H1 (cell line): Measurements from ENCODE around the gene DDI1. TPM values are rescaled to one million over a fixed set of nuclear protein-coding genes. Genes with fewer than 3 reads are reported as not detected.

Source experiments
- CTCF ChIA-PET: fragments of 300-600 bp; sonication (Branson Sonifier 250); formaldehyde crosslinking; loops from one replicate; lab custom pipeline; 2021; ENCODE audit not compliant: partially characterized antibody; lab: Charles Lee
- POLR2A ChIA-PET: fragments of 300-600 bp; sonication (Branson Sonifier 250); formaldehyde crosslinking; loops from one replicate; lab custom pipeline; 2021; ENCODE audit warnings: inconsistent platforms; ENCODE audit not compliant: partially characterized antibody; lab: Charles Lee
- DNase-seq, 2 experiments: peaks; one replicate each; pipeline versions ENCODE4 v3.0.0 to v3.0.0-alpha.2; 2010 to 2022; ENCODE audit warnings: low spot score in 2 of 2, low read depth in 1 of 2, mixed read lengths in 1 of 2
- FAIRE-seq: peaks from 2 replicates; lab custom pipeline; 2011; peaks lifted over from hg19 to GRCh38; lab: Jason Lieb, UNC
- H2AFZ ChIP-seq: 2 replicates; pipeline ENCODE4 v1.8.1; 2012; ENCODE audit warnings: low read length, inconsistent platforms
- H2AK5ac ChIP-seq: 2 replicates; pipeline ENCODE4 v1.6.1; 2013; ENCODE audit warnings: low read depth, low read length
- H2BK120ac ChIP-seq: replicated peaks from 2 replicates; pipeline ENCODE3; 2013; ENCODE audit warnings: low read depth, low read length, inconsistent platforms
- H2BK12ac ChIP-seq: 2 replicates; pipeline ENCODE4 v1.6.1; 2013; ENCODE audit warnings: low read depth, low read length
- H2BK15ac ChIP-seq: 2 replicates; pipeline ENCODE4 v1.6.1; 2013; ENCODE audit warnings: low read length
- H2BK20ac ChIP-seq: 2 replicates; pipeline ENCODE4 v1.6.1; 2013; ENCODE audit warnings: low read length
- H2BK5ac ChIP-seq: 2 replicates; pipeline ENCODE4 v1.6.1; 2013; ENCODE audit warnings: low read depth, low read length
- H3K14ac ChIP-seq: 2 replicates; pipeline ENCODE4 v1.6.1; 2013; ENCODE audit warnings: inconsistent platforms; ENCODE audit not compliant: insufficient read length
- H3K18ac ChIP-seq: 2 replicates; pipeline ENCODE4 v1.6.1; 2013; ENCODE audit warnings: low read length; ENCODE audit errors: extremely low read depth
- H3K23ac ChIP-seq: 2 replicates; pipeline ENCODE4 v1.6.1; 2013; ENCODE audit warnings: inconsistent platforms; ENCODE audit not compliant: insufficient read length
- H3K23me2 ChIP-seq: 2 replicates; pipeline ENCODE4 v1.6.1; 2013; ENCODE audit warnings: low read depth, low read length
- H3K27ac ChIP-seq: 2 replicates; pipeline ENCODE4 v1.6.1; 2011; ENCODE audit warnings: low read depth, low read length, inconsistent platforms
- H3K27me3 ChIP-seq, 4 experiments: replicated peaks in 1 of 4; 1 replicate in 1 of 4; 2 replicates in 3 of 4; pipeline versions ENCODE4 v1.6.1 to v1.8.1; 2011 to 2013; ENCODE audit warnings: low read length in 3 of 4, mild to moderate bottlenecking in 3 of 4, inconsistent platforms in 2 of 4, mixed read lengths in 2 of 4, moderate library complexity in 1 of 4; ENCODE audit not compliant: control insufficient read depth in 3 of 4, insufficient read depth in 3 of 4; ENCODE audit errors: extremely low read depth in 1 of 4
- H3K36me3 ChIP-seq, 4 experiments: 2 replicates each; pipeline versions ENCODE4 v1.6.1 to v1.8.1; 2011 to 2013; ENCODE audit warnings: mild to moderate bottlenecking in 4 of 4, low read length in 3 of 4, moderate library complexity in 2 of 4, control low read depth in 1 of 4, inconsistent platforms in 1 of 4; ENCODE audit not compliant: insufficient read depth in 4 of 4, control insufficient read depth in 2 of 4
- H3K4ac ChIP-seq: replicated peaks from 2 replicates; pipeline ENCODE3; 2013; ENCODE audit warnings: low read length, low read depth, mixed read lengths, inconsistent platforms; ENCODE audit not compliant: insufficient read length
- H3K4me1 ChIP-seq, 4 experiments: replicated peaks in 1 of 4; 1 replicate in 1 of 4; 2 replicates in 3 of 4; pipeline versions ENCODE4 v1.6.1 to v1.8.1; 2011 to 2013; ENCODE audit warnings: low read length in 3 of 4, inconsistent platforms in 2 of 4, mixed read lengths in 1 of 4; ENCODE audit not compliant: insufficient read depth in 4 of 4, control insufficient read depth in 3 of 4
- H3K4me2 ChIP-seq, 2 experiments: 2 replicates each; pipeline versions ENCODE4 v1.6.1 to v1.8.1; 2011 to 2013; ENCODE audit warnings: low read depth in 2 of 2, low read length in 2 of 2, control low read depth in 1 of 2, inconsistent platforms in 1 of 2, mild to moderate bottlenecking in 1 of 2; ENCODE audit not compliant: insufficient read depth in 1 of 2
- H3K4me3 ChIP-seq, 4 experiments: fragments of 200-600, 300-600 bp in 1 of 4; sonication (generic), shearing (Covaris generic), sonication (Bioruptor Twin) in 1 of 4; 2 replicates each; pipeline versions ENCODE4 v1.5.1 to v1.8.1; 2011 to 2016; ENCODE audit warnings: low read length in 4 of 4, low read depth in 3 of 4, control low read depth in 2 of 4, inconsistent platforms in 2 of 4, mild to moderate bottlenecking in 2 of 4, mixed read lengths in 1 of 4, moderate library complexity in 1 of 4; ENCODE audit not compliant: insufficient read depth in 2 of 4; ENCODE audit errors: extremely low read depth in 1 of 4
- H3K56ac ChIP-seq: replicated peaks from 2 replicates; pipeline ENCODE3; 2013; ENCODE audit warnings: low read depth, mild to moderate bottlenecking, mixed read lengths, low read length, inconsistent platforms; ENCODE audit not compliant: insufficient read length
- H3K79me1 ChIP-seq: 2 replicates; pipeline ENCODE4 v1.6.1; 2013; ENCODE audit warnings: low read depth, low read length, control low read depth
- H3K79me2 ChIP-seq, 2 experiments: 2 replicates each; pipeline versions ENCODE4 v1.6.1 to v1.8.1; 2012 to 2013; ENCODE audit warnings: low read length in 2 of 2, mild to moderate bottlenecking in 2 of 2, inconsistent platforms in 1 of 2; ENCODE audit not compliant: insufficient read depth in 2 of 2, control insufficient read depth in 1 of 2
- H3K9ac ChIP-seq, 4 experiments: replicated peaks in 1 of 4; 1 replicate in 1 of 4; 2 replicates in 3 of 4; pipeline versions ENCODE4 v1.6.1 to v1.8.1; 2011 to 2013; ENCODE audit warnings: low read depth in 3 of 4, low read length in 3 of 4, control low read depth in 2 of 4, mild to moderate bottlenecking in 2 of 4, moderate library complexity in 2 of 4, inconsistent platforms in 1 of 4; ENCODE audit errors: extremely low read depth in 1 of 4
- H3K9me3 ChIP-seq, 2 experiments: 2 replicates each; pipeline versions ENCODE4 v1.6.1 to v1.8.1; 2012 to 2013; ENCODE audit warnings: mild to moderate bottlenecking in 2 of 2, moderate library complexity in 2 of 2, control low read depth in 1 of 2, inconsistent platforms in 1 of 2, low read depth in 1 of 2, low read length in 1 of 2, mixed read lengths in 1 of 2; ENCODE audit not compliant: insufficient read depth in 2 of 2
- H4K20me1 ChIP-seq, 2 experiments: replicated peaks in 1 of 2; 2 replicates each; pipeline versions ENCODE3 to v1.8.1; 2011 to 2013; ENCODE audit warnings: inconsistent platforms in 2 of 2, low read length in 2 of 2, mild to moderate bottlenecking in 1 of 2; ENCODE audit not compliant: insufficient read depth in 2 of 2, control insufficient read depth in 1 of 2
- H4K5ac ChIP-seq: 2 replicates; pipeline ENCODE4 v1.6.1; 2013; ENCODE audit warnings: low read length, low read depth, mixed read lengths, inconsistent platforms; ENCODE audit not compliant: insufficient read length
- H4K8ac ChIP-seq: 2 replicates; pipeline ENCODE4 v1.8.0; 2013; ENCODE audit warnings: mild to moderate bottlenecking, moderate library complexity, low read length, inconsistent platforms; ENCODE audit not compliant: insufficient read depth; ENCODE audit errors: extremely low read depth
- H4K91ac ChIP-seq: replicated peaks from 2 replicates; pipeline ENCODE3; 2013; ENCODE audit warnings: low read length, mixed read lengths, inconsistent platforms; ENCODE audit not compliant: insufficient read length
- BACH1 ChIP-seq: IDR thresholded peaks from 2 replicates; pipeline ENCODE4 v1.6.1; 2012; ENCODE audit warnings: low read length, improper control_type of control experiment
- CBX5 ChIP-seq: fragments of 300-800, 300-1000 bp; sonication (generic); IDR thresholded peaks from 2 replicates; pipeline ENCODE4 v1.7.1; 2016; ENCODE audit warnings: antibody characterized with exemption, low read length, low read depth
- NRF1 ChIP-seq: IDR thresholded peaks from 2 replicates; pipeline ENCODE4 v1.6.1; 2011; ENCODE audit warnings: mild to moderate bottlenecking, low read depth, low read length, improper control_type of control experiment
- PHF8 ChIP-seq: fragments of 200-600 bp; sonication (generic); conservative IDR thresholded peaks from 2 replicates; pipeline ENCODE4 v1.7.1; 2012; ENCODE audit warnings: low read depth, mild to moderate bottlenecking, inconsistent platforms, low read length, moderate library complexity
- RBBP5 ChIP-seq: IDR thresholded peaks from 2 replicates; pipeline ENCODE4 v1.7.1; 2012; ENCODE audit warnings: low read depth, mild to moderate bottlenecking, inconsistent platforms, low read length, moderate library complexity, borderline replicate concordance
- SIX5 ChIP-seq: IDR thresholded peaks from 2 replicates; pipeline ENCODE4 v1.6.1; 2011; ENCODE audit warnings: mild to moderate bottlenecking, low read depth, low read length
- WGBS, 2 experiments: shearing (Covaris generic) in 1 of 2; methylation state at CpG; one replicate each; pipeline versions ENCODE4 v1.1.6 to v1.1.7; 2013 to 2015; ENCODE audit warnings: low lambda C conversion rate in 2 of 2, mixed read lengths in 2 of 2, inconsistent platforms in 1 of 2, low coverage in 1 of 2, missing lambda C conversion rate in 1 of 2; ENCODE audit not compliant: insufficient replicate concordance in 2 of 2, insufficient coverage in 1 of 2, insufficient read length in 1 of 2; ENCODE audit errors: extremely low coverage in 1 of 2, missing lambda C conversion rate in 1 of 2; 5-methylcytosine and 5-hydroxymethylcytosine counted together
- polyA plus RNA-seq, 7 experiments: library from polyadenylated mRNA; depleted of rRNA in 3 of 7; stranded (reverse) in 5 of 7; unstranded in 2 of 7; fragments of >200 nt in 5 of 7; fragments of 200-250 nt in 2 of 7; gene quantifications; 1 replicate in 5 of 7; 2 replicates in 1 of 7; 4 replicates in 1 of 7; pipeline versions ENCODE4 v1.2.1 to v1.2.3, GENCODE V29; 2011 to 2013; ENCODE audit warnings: missing spikeins in 2 of 7, mixed read lengths in 2 of 7
- total RNA-seq: library from RNA; stranded (reverse); fragmentation: NEBNext Ultra II Directional; extraction: Animal tissue kit (Norgen Biotek cat#: 25700); gene quantifications from 2 replicates; pipeline ENCODE4 v1.2.1, GENCODE V29; 2021

Gene DDI1
- total and polyA plus RNA-seq, 2 of the 8 experiments (the other 6 are each of a cell fraction or from before 2014, with no cell fraction given): not detected

GRCh38 chr11:104041792-104042191, 5.4 kb downstream of the DDI1 start:
- Histone ChIP-seq H3K4ac (no peak overlapping the region), H3K79me1 (no peaks in the 10 kb centered on the region), H3K27me3 (no peaks in the 10 kb centered on the region), H3K9me3 (no peaks in the 10 kb centered on the region; a peak in 1 of 4 replicates), H2BK5ac (no peak overlapping the region), H3K56ac (no peak overlapping the region), H3K27ac (no peak overlapping the region), H2BK15ac (no peak overlapping the region), H2BK20ac (no peak overlapping the region), H3K36me3 (no peaks in the 10 kb centered on the region), H3K4me3 (no peak overlapping the region), H3K18ac (no peak overlapping the region), H3K79me2 (no peaks in the 10 kb centered on the region), H3K4me1 (no peaks in the 10 kb centered on the region), H2AK5ac (no peak overlapping the region), H4K91ac (no peak overlapping the region), H4K5ac (no peak overlapping the region), H3K14ac (no peak overlapping the region), H4K20me1 (no peaks in the 10 kb centered on the region), H3K4me2 (no peak overlapping the region), H3K23ac (no peak overlapping the region), H3K23me2 (no peaks in the 10 kb centered on the region), H2AFZ (no peak overlapping the region; the same call in 1 of the 2 replicates), H4K8ac (no peak overlapping the region), H3K9ac (no peak overlapping the region), H2BK120ac (no peak overlapping the region), H2BK12ac (no peak overlapping the region)
- FAIRE-seq: no peak
- 88% methylated on average over 2 of the region's 2 CpGs; no CpG with 5 or more reads in 1 of the 2 experiments for WGBS, 2 experiments
- DNase-seq: no peak
- CTCF ChIA-PET: no interaction called here
- TF ChIP-seq PHF8 (no peak), CBX5 (no peak), RBBP5 (no peak), NRF1 (no peak), BACH1 (no peak), SIX5 (no peak)
- POLR2A ChIA-PET: no interaction called here
